M059J (cell line): ENCODE measurements around the gene KCTD6. TPM values are rescaled to one million over a fixed set of nuclear protein-coding genes. Genes with fewer than 3 reads are reported as not detected.
A peak's percentile ranks its signal among the peaks of the same experiment; 100 is the strongest.

Experiments used
- DNase-seq: peaks from one replicate; pipeline ENCODE4 v3.0.0-alpha.2; 2012; ENCODE audit warnings: low read depth
- total RNA-seq: library from RNA; depleted of rRNA; stranded (reverse); fragments of >200 nt; shearing (Covaris generic); gene quantifications from 2 replicates; pipeline ENCODE4 v1.2.3, GENCODE V29; 2014

Gene KCTD6
- total RNA-seq, 1 experiment from 2014 or later, result 11.6 TPM

GRCh38 chr3:58485801-58486435, 6.0 kb upstream of the KCTD6 start:
- DNase-seq, result no peak

- DNase-seq, result peak; percentile 74
These were observed 4.6 kb upstream of the KCTD6 start for GRCh38 chr3:58487140-58487886.

GRCh38 chr3:58488967-58489366, 2.9 kb upstream of the KCTD6 start:
- DNase-seq, result no peak

GRCh38 chr3:58490860-58491501, 915 bp upstream of the KCTD6 start:
- peak; percentile 6 for DNase-seq

- peak; percentile 20 for DNase-seq
These were observed 604 bp downstream of the KCTD6 start for GRCh38 chr3:58492494-58492905.

GRCh38 chr3:58494107-58494506, 2.2 kb downstream of the KCTD6 start:
- no peak for DNase-seq

- DNase-seq, result peak; percentile 50
These were observed 3.2 kb downstream of the KCTD6 start for GRCh38 chr3:58495101-58495500.

- no peak for DNase-seq
These were observed 4.4 kb downstream of the KCTD6 start for GRCh38 chr3:58496206-58496857.

- peak; percentile 7 for DNase-seq
These were observed 5.2 kb downstream of the KCTD6 start for GRCh38 chr3:58497097-58497496.

- DNase-seq, result peak; percentile 7
These were observed 11.0 kb downstream of the KCTD6 start for GRCh38 chr3:58502872-58503271.

- DNase-seq, result no peak
These were observed 15.6 kb downstream of the KCTD6 start for GRCh38 chr3:58507356-58508078.

GRCh38 chr3:58508437-58508836, 16.5 kb downstream of the KCTD6 start:
- DNase-seq, result no peak

- no peak for DNase-seq
These were observed 22.5 kb downstream of the KCTD6 start for GRCh38 chr3:58514405-58514804.

- no peak for DNase-seq
These were observed 26.4 kb downstream of the KCTD6 start for GRCh38 chr3:58518291-58518789.

GRCh38 chr3:58519668-58520402, 27.9 kb downstream of the KCTD6 start:
- no peak for DNase-seq

GRCh38 chr3:58520403-58521335, 28.8 kb downstream of the KCTD6 start:
- peak; percentile 55 for DNase-seq

- no peak for DNase-seq
These were observed 29.4 kb downstream of the KCTD6 start for GRCh38 chr3:58521336-58521670.

GRCh38 chr3:58521917-58522631, 30.2 kb downstream of the KCTD6 start:
- DNase-seq, result no peak

GRCh38 chr3:58522759-58523425, 31.0 kb downstream of the KCTD6 start:
- no peak for DNase-seq
